SK-N-SH (cell line): Measurements from ENCODE around the gene APEH.

ENCODE experiments used
- CTCF ChIP-seq: fragments of 200-600 bp; sonication (generic); IDR thresholded peaks from 2 replicates; pipeline ENCODE4 v1.6.1; 2017; ENCODE audit warnings: antibody characterized with exemption, mild to moderate bottlenecking, moderate library complexity
- EZH2phosphoT487 ChIP-seq: fragments of 200-600 bp; sonication (generic); IDR thresholded peaks from 2 replicates; pipeline ENCODE4 v1.6.1; 2017; ENCODE audit warnings: low read depth, mixed run types, mild to moderate bottlenecking, antibody characterized with exemption, moderate library complexity, borderline replicate concordance
- JUND ChIP-seq: IDR thresholded peaks from 2 replicates; pipeline ENCODE4 v1.4.0; 2012
- MXI1 ChIP-seq: IDR thresholded peaks from 2 replicates; pipeline ENCODE4 v1.6.1; 2012; ENCODE audit warnings: mild to moderate bottlenecking, low read depth, low read length, improper control_type of control experiment
- POLR2AphosphoS5 ChIP-seq: IDR thresholded peaks from 2 replicates; pipeline ENCODE4 v1.6.1; 2012; ENCODE audit warnings: low read depth, low read length
- RAD21 ChIP-seq: IDR thresholded peaks from 2 replicates; pipeline ENCODE4 v1.6.1; 2012; ENCODE audit warnings: mild to moderate bottlenecking, low read length
- REST ChIP-seq: IDR thresholded peaks from 2 replicates; pipeline ENCODE4 v1.6.1; 2012; ENCODE audit warnings: mild to moderate bottlenecking, low read depth, low read length, moderate library complexity
- SIN3A ChIP-seq: IDR thresholded peaks from 2 replicates; pipeline ENCODE4 v1.6.1; 2012; ENCODE audit warnings: low read depth, mild to moderate bottlenecking, low read length, moderate library complexity, borderline replicate concordance

- TF ChIP-seq CTCF, result no peak
- no peak for TF ChIP-seq MXI1
- no peak for TF ChIP-seq RAD21
- TF ChIP-seq REST, result no peak
- no peak for TF ChIP-seq EZH2phosphoT487
- TF ChIP-seq JUND, result no peak
- TF ChIP-seq POLR2AphosphoS5, result no peak
- no peak for TF ChIP-seq SIN3A
These were observed 27.9 kb upstream of the APEH start for GRCh38 chr3:49646236-49646635.
